DMS 273 treated with DMSO at 0.1 percent for 48 hours (cell line): Measurements from ENCODE around the gene CCT8L2.
"Not testable (repeated sequence)": the region's sequence is repeated elsewhere in the genome, so short reads cannot be mapped to it uniquely, and the experiment has no call there.

Experiments used
- DNase-seq: peaks from one replicate; lab custom pipeline; 2025; lab: John Stamatoyannopoulos, UW

CCT8L2 gene

DNA sequence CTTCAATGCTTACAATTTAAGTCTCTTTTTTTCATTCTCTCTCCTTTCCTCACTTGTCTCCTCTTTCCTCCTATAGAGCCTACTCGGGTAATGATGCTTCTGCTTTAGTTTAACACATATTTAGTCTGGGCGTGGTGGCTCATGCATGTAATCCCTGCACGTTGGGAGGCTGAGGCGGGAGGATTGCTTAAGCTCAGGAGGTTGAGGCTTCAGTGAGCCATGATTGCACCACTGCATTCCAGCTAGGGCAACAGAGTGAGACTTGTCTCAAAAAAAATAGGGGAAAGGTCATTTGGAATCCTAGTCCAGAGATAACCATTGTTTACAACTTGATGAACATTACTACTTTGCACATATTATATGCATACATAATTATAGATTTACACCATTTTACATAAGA lies 1.4 kb upstream of the CCT8L2 start:
- no peak for DNase-seq

DNA sequence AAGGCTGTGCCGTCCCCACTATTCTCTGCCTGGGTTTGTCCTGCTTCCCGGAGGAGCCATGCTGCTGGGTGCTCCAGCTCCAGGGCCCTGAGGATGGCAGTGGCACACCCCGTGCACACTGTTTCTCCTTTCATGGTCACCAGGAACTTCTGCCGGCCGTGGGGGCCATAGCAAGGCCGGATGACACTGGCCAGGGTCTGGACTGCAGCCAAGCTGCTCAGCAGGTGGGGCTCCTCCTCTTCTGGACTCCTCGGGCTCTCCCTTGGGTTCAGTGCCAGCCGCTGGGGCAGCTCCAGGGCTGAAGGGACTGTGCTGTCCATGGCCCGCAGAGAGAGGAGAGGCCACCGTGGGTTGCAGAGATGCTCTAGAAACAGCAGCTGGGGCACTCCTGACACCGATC lies 379 bp downstream of the CCT8L2 start:
- not testable (repeated sequence) for DNase-seq

DNA sequence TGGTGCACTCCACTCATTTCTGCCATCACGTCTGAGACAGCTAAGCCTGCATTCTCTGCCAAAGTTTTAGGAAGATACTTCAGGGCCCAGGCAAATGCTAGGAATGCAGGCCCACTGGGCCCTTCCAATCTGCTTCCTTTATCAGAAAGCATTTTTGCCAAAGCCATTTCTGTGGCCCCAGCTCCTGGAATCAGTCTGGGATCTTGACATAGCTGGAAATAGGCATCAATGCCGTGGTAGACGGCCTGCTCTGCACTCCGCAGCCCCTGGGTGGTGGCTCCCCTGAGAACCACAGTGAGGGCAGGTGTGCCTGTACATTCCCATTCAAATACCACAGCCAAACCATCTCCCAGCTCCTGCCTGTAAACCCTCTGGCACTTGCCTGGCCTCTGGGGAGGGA lies 1.5 kb downstream of the CCT8L2 start:
- DNase-seq, result not testable (repeated sequence)

DNA sequence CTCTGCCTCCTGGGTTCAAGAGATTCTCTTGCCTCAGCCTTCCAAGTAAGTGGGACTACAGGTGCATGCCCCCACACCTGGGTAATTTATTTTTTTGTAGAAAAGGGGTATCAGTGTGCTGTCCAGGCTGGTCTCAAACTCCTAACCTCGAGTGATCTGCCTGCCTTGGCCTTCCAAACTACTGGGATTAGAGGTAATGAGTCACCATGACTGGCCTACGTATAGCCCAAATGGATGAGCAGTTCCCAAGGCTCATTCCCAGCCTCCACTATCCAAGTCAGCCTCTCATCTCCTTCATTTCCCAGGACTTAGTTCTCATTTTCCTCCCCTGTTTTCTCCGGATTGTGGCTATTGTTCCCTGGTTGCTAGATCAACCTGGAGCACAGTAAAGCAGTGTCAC lies 5.6 kb downstream of the CCT8L2 start:
- no peak for DNase-seq

DNA sequence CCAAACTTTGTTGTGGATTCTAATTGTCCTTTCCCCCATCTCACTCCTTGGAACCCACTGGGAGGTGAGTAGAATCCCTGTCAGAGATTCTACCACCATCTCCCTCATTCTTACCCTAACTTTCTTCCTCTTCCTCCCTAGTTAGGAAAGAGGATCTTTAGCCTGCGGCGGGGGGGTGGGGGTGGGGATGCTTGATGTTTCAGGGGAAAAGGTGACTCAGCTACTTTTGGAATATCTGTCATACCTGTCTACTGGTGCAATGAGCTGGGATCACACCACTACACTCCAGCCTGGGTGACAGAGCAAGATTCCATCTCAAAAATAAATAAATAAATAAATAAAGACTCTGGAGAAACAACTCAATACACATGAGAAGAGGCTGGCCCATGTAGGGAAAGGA lies 6.4 kb downstream of the CCT8L2 start:
- DNase-seq, result no peak

DNA sequence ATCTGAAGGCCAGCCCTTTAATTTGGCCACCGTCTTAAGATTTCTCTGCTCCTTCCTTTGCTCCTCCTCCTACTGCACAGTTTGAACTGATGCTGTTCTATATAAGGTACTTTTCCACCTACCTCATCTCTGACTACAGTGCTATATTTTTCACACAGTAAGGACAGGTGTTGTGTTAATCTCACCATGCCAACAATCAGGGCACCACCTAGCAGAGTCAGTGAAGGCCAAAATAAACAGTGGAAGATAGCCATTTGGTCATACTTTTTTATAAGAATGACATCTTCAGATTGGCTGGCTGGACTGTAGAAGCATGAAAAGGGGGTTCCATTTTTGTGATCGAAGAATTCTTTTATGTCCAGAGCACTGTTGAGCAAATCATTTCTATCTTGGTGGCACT lies 11.7 kb downstream of the CCT8L2 start:
- DNase-seq, result not testable (repeated sequence)

DNA sequence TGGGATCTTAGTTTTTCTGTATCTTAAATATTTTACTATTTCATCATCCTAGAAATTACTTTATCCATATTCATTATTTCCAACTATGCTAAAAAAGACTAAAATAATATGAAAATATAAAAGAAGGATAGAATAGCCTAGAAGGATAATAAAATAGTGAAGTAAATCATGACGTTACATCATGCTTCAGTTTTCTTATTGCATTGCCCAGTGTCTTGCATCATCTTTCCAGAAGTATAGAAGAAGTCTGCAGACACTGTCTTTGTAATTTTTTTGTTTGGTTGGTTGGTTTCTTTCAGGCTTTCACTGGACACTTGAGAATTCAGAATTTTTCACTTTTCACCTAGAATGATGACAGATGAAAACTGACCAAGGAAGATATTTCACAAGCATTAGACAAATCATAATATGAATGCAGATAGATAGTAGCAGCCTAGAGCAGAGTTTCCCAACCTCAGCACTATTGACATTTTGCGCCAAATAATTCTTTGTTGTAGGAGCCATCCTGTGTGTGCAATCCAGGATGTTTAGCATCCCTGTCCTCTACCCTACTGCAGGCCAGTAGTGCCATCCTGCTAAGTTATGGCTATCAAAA lies 23.3 kb downstream of the CCT8L2 start:
- DNase-seq, result not testable (repeated sequence)

DNA sequence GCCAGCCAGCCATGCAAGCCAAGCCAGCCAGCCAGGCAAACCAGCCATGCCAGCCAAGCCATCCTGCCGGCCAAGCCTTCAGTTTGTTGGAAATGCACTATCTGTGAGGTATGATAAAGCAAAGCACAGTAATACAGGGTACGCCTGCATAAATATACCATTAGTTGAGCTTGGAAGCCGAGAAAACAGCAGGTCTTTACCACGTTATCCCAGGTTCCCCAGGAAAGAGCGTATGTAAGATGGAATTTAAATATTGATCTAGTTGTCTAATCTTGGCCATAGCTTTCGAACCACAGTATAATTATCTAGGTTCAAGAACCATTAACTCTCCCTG lies 24.2 kb downstream of the CCT8L2 start:
- no peak for DNase-seq

DNA sequence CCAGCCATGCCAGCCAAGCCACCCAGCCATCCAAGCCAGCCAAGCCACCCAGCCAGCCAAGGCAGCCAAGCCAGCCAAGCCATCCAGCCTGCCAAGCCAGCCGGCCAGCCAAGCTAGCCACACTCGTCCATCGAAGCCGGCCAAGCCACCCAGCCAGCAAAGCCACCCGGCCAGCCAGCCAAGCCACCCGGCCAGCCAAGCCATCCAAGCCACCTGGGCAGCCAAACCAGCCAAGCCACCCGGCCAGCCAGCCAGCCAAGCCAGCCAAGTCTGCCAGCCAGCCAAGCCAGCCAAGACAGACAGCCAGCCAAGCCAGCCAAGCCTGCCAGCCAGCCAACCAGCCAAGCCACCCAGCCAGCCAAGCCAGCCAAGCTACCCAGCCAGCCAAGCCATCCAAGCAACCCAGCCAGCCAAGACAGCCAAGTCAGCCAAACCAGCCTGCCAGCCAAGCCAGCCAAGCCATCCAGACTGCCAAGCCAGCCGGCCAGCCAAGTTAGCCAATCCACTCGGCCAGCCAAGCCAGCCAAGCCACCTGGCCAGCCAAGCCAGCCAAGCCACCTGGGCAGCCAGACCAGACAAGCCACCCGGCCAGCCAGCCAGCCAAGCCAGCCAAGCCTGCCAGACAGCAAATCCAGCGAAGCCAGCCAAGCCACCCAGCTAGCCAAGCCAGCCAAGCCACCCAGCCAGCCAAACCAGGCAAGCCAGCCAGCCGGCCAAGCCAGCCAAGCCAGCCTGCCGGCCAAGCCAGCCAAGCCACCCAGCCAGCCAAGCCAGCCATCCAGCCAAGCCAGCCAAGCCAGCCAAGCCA lies 24.8 kb downstream of the CCT8L2 start:
- not testable (repeated sequence) for DNase-seq

DNA sequence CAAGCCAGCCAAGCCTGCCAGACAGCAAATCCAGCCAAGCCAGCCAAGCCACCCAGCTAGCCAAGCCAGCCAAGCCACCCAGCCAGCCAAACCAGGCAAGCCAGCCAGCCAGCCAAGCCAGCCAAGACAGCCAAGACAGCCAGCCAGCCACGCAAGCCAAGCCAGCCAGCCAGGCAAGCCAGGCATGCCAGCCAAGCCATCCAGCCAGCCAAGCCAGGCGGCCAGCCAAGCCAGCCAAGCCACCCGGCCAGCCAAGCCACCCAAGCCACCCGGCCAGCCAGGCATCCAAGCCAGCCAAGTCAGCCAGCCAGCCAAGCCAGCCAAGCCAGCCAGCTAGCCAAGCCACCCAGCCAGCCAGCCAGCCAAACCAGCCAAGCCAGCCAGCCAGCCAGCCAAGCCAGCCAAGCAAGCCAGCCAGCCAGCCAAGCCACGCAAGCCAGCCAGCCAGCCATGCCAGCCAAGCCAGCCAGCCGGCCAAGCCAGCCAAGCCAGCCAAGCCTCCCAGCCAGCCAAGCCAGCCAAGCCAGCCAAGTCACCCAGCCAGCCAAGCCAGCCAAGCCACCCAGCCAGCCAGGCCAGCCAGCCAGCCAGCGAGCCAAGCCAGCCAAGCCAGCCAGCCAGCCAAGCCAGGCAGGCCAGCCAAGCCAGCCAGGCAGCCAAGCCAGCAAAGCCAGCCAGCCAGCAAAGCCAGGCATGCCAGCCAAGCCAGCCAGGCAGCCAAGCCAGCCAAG lies 26.0 kb downstream of the CCT8L2 start:
- not testable (repeated sequence) for DNase-seq

DNA sequence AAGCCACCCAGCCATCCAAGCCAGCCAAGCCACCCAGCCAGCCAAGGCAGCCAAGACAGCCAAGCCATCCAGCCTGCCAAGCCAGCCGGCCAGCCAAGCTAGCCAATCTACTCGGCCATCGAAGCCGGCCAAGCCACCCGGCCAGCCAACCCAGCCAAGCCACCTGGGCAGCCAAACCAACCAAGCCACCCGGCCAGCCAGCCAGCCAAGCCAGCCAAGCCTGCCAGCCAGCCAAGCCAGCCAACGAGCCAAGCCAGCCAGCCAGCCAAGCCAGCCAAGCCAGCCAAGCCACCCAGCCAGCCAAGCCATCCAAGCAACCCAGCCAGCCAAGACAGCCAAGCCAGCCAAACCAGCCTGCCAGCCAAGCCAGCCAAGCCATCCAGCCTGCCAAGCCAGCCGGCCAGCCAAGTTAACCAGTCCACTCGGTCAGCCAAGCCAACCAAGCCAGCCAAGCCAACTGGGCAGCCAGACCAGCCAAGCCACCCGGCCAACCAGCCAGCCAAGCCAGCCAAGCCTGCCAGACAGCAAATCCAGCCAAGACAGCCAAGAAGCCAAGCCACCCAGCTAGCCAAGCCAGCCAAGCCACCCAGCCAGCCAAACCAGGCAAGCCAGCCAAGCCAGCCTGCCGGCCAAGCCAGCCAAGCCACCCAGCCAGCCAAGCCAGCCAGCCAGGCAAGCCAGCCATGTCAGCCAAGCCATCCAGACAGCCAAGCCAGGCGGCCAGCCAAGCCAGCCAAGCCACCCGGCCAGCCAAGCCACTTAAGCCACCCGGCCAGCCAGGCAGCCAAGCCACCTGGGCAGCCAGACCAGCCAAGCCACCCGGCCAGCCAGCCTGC lies 26.8 kb downstream of the CCT8L2 start:
- DNase-seq, result not testable (repeated sequence)

DNA sequence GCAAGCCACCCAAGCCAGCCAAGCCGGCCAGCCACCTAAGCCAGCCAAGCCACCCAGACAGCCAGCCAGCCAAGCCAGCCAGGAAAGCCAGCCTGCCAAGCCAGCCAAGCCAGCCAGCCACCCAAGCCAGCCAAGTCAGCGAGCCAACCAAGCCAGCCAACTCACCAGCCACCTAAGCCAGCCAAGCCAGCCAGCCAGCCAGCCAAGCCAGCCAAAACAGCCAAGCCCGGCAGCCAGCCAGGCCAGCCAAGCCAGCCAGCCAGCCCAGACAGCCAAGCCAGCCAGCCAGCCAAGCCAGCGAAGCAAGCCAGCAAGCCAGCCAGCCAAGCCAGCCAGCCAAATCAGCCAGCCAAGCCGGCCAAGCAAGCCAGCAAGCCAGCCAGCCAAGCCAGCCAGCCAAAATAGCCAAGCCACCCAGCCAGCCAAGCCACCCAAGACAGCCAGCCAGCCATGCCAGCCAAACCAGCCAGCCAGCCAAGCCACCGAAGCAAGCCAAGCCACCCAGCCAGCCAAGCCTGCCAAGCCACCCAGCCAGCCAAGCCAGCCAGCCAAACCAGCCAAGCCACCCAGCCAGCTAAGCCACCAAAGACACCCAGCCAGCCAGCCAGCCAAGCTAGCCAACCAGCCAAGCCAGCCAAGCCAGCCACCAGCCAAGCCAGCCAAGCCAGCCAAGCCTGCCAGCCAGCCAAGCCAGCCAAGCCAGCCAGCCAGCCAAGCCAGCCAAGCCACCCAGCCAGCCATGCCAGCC lies 27.6 kb downstream of the CCT8L2 start:
- not testable (repeated sequence) for DNase-seq

DNA sequence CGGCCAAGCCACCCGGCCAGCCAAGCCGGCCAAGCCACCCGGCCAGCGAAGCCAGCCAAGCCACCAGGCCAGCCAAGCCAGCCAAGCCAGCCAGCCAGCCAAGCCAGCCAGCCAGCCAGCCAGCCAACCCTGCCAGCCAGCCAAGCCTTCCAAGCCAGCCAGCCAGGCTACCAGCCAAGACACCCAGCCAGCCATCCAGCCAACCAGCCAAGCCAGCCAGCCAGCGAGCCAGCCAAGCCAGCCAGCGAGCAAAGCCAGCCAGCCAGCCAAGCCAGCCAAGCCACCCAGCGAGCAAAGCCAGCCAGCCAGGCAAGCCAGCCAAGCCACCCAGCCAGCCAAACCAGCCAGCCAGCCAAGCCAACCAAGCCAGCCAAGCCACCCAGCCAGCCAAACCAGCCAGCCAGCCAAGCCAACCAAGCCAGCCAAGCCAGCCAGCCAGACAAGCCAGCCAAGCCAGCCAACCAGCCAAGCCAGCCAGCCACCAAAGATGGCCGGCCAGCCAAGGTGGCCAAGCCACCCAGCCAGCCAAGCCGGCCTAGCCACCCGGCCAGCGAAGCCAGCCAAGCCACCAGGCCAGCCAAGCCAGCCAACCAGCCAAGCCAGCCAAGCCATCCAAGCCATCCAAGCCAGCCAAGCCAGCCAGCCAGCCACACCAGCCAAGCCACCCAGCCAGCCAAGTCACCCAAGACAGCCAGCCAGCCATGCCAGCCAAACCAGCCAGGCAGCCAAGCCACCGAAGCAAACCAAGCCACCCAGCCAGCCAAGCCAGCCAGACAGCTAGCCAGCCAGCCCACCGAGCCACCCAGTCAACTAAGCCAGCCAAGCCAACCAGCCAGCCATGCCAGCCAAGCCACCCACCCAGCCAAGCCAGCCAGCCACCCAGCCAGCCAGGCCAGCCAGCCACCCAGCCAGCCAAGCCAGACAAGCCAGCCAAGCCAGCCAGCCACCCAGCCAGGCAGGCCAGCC lies 28.8 kb downstream of the CCT8L2 start:
- DNase-seq, result no peak

DNA sequence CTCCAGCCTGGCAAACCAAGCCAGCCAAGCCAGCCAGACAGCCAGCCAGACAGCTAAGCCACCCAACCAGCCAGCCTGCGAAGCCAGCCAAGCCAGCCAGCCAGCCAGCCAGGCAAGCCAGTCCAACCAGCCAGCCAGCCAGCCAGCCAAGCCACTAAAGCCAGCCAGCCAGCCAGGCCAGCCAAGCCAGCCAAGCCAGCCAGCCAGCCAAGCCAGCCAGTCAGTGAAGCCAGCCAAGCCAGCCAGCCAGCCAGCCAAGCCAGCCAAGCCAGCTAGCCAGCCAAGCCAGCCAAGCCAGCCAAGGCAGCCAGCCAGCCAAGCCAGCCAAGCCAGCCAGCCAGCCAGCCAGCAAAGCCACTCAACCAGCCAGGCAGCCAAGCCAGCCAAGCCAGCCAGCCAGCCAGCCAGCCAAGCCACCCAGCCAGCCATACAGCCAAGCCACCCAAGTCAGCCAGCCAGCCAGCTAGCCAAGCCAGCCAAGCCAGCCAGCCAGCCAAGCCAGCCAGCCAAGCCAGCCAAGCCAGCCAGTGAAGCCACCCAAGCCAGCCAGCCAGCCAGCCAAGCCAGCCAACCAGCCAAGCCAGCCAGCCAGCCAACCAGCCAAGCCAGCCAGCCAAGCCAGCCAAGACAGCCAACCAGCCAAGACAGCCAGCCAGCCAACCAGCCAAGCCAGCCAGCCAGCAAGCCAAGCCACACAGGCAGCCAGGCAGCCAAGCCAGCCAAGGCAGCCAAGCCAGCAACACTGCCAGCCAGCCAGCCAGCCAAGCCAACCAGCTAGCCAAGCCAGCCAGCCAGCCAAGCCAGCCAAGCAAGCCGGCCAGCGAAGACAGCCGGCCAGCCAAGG lies 29.7 kb downstream of the CCT8L2 start:
- no peak for DNase-seq

DNA sequence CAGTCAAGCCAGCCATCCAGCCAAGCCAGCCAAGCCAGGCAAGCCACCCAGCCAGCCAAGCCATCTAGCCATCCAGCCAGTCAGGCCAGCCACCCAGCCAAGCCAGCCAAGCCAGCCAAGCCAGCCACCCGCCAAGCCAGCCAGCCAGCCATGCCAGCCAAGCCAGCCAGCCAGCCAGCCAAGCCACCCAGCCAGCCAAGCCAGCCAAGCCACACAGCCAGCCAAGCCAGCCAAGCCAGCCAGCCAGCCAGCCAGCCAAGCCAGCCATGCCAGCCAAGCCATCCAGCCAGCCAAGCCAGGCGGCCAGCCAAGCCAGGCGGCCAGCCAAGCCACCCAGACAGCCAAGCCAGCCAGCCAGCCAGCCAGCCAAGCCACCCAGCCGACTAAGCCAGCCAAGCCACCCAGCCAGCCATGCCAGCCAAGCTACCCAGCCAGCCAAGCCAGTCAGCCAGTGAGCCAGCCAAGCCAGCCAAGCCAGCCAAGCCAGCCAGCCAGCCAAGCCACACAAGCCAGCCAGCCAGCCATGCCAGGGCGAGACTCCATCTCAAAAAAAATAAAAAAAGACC lies 31.4 kb downstream of the CCT8L2 start:
- not testable (repeated sequence) for DNase-seq

DNA sequence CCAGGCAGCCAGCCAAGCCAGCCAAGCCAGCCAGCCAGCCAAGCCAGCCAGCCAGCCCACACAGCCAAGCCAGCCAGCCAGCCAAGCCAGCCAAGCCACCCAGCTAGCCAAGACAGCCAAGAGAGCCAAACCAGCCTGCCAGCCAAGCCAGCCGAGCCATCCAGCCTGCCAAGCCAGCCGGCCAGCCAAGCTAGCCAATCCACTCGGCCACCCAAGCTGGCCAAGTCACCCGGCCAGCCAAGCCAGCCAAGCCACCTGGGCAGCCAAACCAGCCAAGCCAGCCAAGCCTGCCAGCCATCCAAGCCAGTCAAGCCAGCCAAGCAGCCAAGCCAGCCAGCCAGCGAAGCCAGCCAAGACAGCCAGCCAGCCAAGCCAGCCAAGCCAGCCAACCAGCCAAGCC lies 32.0 kb downstream of the CCT8L2 start:
- DNase-seq, result not testable (repeated sequence)

DNA sequence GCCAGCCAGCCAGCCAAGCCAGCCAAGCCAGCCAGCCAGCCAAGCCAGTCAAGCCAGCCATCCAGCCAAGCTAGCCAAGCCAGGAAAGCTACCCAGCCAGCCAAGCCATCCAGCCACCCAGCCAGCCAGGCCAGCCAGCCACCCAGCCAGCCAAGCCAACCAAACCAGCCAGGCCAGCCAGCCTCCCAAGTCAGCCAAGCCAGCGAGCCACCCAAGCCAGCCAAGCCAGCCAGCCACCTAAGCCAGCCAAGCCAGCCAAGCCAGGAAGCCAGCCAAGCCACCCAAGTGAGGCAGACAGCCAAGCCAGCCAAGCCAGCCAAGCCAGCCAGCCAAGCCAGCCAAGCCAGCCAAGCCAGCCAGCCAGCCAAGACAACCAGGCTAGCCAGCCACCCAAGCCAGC lies 32.6 kb downstream of the CCT8L2 start:
- DNase-seq, result not testable (repeated sequence)

DNA sequence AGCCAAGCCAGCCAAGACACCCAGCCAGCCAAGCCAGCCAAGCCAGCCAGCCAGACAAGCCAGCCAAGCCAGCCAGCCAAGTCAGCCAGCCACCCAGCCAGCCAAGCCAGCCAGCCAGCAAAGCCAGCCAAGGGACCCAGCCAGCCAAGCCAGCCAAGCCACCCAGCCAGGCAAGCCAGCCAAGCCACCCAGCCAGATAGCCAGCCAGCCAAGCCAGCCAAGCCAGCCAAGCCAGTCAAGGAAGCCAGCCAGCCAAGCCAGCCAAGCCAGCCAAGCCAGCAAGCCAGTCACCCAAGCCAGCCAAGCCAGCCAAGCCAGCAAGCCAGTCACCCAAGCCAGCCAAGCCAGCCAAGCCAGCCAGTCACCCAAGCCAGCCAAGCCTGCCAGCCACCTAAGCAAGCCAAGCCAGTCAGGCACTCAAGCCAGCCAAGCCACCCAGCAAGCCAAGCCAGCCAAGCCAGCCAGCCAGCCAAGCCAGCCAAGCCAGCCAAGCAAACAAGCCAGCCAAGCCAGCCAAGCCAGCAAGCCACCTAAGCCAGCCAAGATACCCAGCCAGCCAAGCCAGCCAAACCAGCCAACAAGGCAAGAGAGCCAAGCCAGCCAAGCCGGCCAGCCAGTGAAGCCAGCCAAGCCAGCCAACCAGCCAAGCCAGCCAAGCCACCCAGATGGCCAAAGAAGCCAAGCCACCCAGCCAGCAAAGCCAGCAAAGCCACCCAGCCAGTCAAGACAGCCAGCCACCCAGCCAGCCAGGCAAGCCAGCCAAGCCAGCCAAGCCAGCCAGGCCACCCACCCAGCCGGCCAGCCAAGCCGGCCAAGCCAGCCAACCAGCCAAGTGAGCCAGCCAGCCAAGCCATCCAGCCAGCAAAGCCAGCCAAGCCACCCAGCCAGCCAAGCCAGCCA lies 33.3 kb downstream of the CCT8L2 start:
- no peak for DNase-seq
